NT2/D1 (cell line): ENCODE measurements around the gene LVRN.

Source experiments
- DNase-seq: peaks from one replicate; pipeline ENCODE4 v3.0.0-alpha.2; 2011; ENCODE audit warnings: low read depth, low spot score
- H3K27me3 ChIP-seq: 2 replicates; pipeline ENCODE4 v1.6.0; 2011; ENCODE audit warnings: mild to moderate bottlenecking; ENCODE audit not compliant: insufficient read length, insufficient read depth
- H3K36me3 ChIP-seq: 2 replicates; pipeline ENCODE4 v1.6.1; 2011; ENCODE audit warnings: mild to moderate bottlenecking, low read length, mixed read lengths; ENCODE audit not compliant: insufficient read depth, insufficient read length
- H3K4me1 ChIP-seq: 2 replicates; pipeline ENCODE4 v1.5.1; 2011; ENCODE audit not compliant: insufficient read depth, insufficient read length
- H3K4me3 ChIP-seq: 2 replicates; pipeline ENCODE4 v1.5.1; 2011; ENCODE audit warnings: low read depth; ENCODE audit not compliant: insufficient read length
- H3K9ac ChIP-seq: 2 replicates; pipeline ENCODE4 v1.6.0; 2011; ENCODE audit warnings: low read depth; ENCODE audit not compliant: insufficient read length
- H3K9me3 ChIP-seq: 2 replicates; pipeline ENCODE4 v1.5.1; 2011; ENCODE audit warnings: mild to moderate bottlenecking, low read length; ENCODE audit not compliant: insufficient read depth
- SUZ12 ChIP-seq: IDR thresholded peaks from 2 replicates; pipeline ENCODE4 v1.6.1; 2011; ENCODE audit not compliant: insufficient read length, insufficient read depth; ENCODE audit errors: extremely low read depth
- YY1 ChIP-seq: IDR thresholded peaks from 2 replicates; pipeline ENCODE4 v1.6.1; 2011; ENCODE audit not compliant: insufficient read length, insufficient read depth
- ZNF274 ChIP-seq: IDR thresholded peaks from 2 replicates; pipeline ENCODE4 v1.6.1; 2011; ENCODE audit warnings: mild to moderate bottlenecking, low read depth, low read length

The LVRN gene

DNA sequence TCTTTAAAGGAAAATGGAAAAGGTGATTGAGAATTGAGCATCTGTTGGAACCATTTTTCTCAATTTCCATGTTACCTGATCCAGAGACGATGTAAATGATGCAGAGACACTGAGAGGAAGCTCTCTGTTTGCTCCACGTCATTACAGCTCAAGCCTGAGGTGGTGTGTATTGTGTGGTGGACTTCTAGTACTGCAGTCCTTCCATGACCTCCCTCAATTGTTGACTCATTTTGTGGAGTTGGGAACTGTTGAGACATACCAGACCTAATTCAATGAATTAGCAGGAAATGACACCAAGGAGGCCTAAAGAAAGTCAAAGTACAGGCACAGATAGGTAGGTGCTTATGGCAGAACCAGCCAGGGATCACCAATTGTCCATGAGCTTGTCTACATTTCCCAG lies 15.6 kb upstream of the LVRN start:
- TF ChIP-seq ZNF274 (no peak), SUZ12 (no peak), YY1 (no peak)
- DNase-seq = no peak
- Histone ChIP-seq H3K4me1 (no peaks in the 10 kb centered on the region), H3K27me3 (no peaks in the 10 kb centered on the region), H3K36me3 (no peaks in the 10 kb centered on the region), H3K4me3 (no peak overlapping the region), H3K9ac (no peak overlapping the region), H3K9me3 (no peaks in the 10 kb centered on the region)

DNA sequence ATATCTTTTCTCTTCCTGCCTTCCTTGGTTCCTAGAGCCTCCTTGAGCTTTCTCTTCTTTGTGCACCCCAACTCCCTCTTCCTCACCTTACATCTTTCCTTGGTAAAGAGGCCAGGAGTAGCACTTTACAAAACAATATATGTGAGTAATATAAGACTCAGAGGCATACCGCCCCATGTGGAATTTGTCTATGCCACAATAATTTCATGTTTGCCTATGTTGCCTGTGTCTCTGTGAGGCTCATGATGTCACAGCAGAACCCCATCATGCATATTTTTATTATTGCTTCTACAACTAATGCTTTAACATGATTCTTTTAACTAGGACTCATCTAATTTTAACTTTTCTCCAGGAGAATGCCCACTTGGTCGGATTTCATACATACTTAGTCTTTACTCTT lies 15.0 kb upstream of the LVRN start:
- Histone ChIP-seq H3K4me1 (no peaks in the 10 kb centered on the region), H3K4me3 (no peak overlapping the region), H3K27me3 (no peaks in the 10 kb centered on the region), H3K36me3 (no peaks in the 10 kb centered on the region), H3K9ac (no peak overlapping the region), H3K9me3 (no peaks in the 10 kb centered on the region)
- TF ChIP-seq YY1 (no peak), ZNF274 (no peak), SUZ12 (no peak)
- DNase-seq = no peak

DNA sequence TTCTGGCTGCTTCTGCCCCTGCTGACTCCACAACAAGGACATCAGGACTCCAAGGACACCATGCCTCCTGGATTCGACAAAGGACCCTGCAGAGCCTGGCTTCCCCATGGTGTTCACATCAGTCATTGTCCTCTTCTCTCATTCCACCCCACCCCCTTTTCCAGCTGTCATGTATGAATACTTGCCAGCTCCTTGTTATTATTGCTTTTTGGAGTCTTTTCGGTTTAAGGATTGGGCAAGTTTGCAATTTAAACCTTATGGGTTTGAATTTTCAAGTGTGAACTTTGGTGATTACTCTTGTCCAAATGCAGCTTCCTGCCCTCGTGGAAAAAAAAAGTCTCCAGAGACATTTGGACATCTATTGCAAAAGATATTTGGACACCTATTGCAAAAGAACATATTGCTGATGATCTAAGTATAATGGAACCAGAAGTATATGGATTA lies 14.2 kb upstream of the LVRN start:
- no peaks in the 10 kb centered on the region for H3K36me3 ChIP-seq
- no peak for DNase-seq
- H3K4me1 ChIP-seq = no peaks in the 10 kb centered on the region
- no peak overlapping the region for H3K9ac ChIP-seq
- H3K9me3 ChIP-seq = no peaks in the 10 kb centered on the region
- no peaks in the 10 kb centered on the region for H3K27me3 ChIP-seq
- no peak overlapping the region for H3K4me3 ChIP-seq
- TF ChIP-seq YY1 (no peak), ZNF274 (no peak)

GRCh38 chr5:115949096-115949495 lies 13.2 kb upstream of the LVRN start:
- no peak overlapping the region for H3K4me3 ChIP-seq
- H3K4me1 ChIP-seq = no peaks in the 10 kb centered on the region
- no peaks in the 10 kb centered on the region for H3K36me3 ChIP-seq
- DNase-seq = no peak
- H3K9me3 ChIP-seq = no peaks in the 10 kb centered on the region
- no peak overlapping the region for H3K9ac ChIP-seq
- H3K27me3 ChIP-seq = no peaks in the 10 kb centered on the region
- TF ChIP-seq ZNF274 = no peak
- TF ChIP-seq YY1 = no peak
- no peak for TF ChIP-seq SUZ12

DNA sequence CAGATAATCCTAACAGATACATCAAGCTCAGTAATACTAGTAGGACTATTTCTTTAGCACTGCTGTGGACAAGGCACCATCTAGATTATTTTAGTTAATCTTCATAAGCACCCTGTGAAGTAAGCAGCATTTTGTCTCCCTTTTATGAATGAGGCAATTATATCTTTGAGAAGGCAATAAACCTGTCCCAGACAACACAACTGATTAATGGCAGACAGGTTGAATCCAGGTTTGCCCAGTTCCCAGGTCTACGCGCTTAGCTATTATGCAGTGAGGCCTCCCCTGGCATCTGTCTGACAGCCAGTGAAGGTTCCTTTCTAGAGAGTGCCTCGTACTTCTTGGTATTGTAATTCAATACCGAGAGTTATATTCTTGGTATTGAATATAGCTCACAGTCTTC lies 9.7 kb upstream of the LVRN start:
- no peaks in the 10 kb centered on the region for H3K4me1 ChIP-seq
- TF ChIP-seq SUZ12 (no peak), ZNF274 (no peak), YY1 (no peak)
- no peaks in the 10 kb centered on the region for H3K36me3 ChIP-seq
- H3K9ac ChIP-seq = no peak overlapping the region
- H3K4me3 ChIP-seq = no peak overlapping the region
- H3K9me3 ChIP-seq = no peaks in the 10 kb centered on the region
- DNase-seq = no peak
- H3K27me3 ChIP-seq = no peaks in the 10 kb centered on the region

DNA sequence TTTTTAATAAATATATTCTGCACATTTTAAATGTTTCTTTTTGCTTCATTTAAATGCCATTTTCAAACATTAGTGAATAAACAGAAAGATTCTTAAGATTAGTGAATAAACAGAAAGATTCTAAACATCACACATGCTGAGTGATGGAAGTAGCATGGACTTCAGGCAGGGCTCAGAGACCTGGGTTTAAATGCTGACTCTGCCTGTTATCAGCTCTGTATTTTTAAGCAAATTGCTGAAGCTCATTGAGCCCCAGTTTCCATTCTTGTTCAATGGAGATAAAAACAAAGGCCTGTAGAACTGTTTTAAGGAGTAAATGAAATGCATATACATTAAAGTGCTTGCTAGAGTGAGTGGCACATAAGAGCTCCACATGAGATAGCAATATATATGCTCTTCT lies 8.1 kb upstream of the LVRN start:
- TF ChIP-seq YY1 (no peak), ZNF274 (no peak), SUZ12 (no peak)
- Histone ChIP-seq H3K9ac (no peak overlapping the region), H3K9me3 (no peaks in the 10 kb centered on the region), H3K36me3 (no peaks in the 10 kb centered on the region), H3K27me3 (no peaks in the 10 kb centered on the region), H3K4me3 (no peak overlapping the region), H3K4me1 (no peaks in the 10 kb centered on the region)
- no peak for DNase-seq

GRCh38 chr5:115956957-115957356 lies 5.3 kb upstream of the LVRN start:
- Histone ChIP-seq H3K4me1 (no peaks in the 10 kb centered on the region), H3K36me3 (no peaks in the 10 kb centered on the region), H3K27me3 (no peaks in the 10 kb centered on the region), H3K9ac (no peak overlapping the region), H3K9me3 (no peaks in the 10 kb centered on the region), H3K4me3 (no peak overlapping the region)
- DNase-seq = no peak
- TF ChIP-seq ZNF274 (no peak), SUZ12 (no peak), YY1 (no peak)
